Stimulated activated effector memory CD8-positive, alpha-beta T cell treated with anti-CD3 and anti-CD28 coated beads, Interleukin-12 subunit alpha, Interleukin-12 subunit beta, amount 100 ng/mL, for 72 hours (primary cell): ENCODE measurements around the gene RPS16.
A peak's percentile ranks its signal among the peaks of the same experiment; 100 is the strongest.

ENCODE experiments used
- ATAC-seq: fragments of 150-1000 bp; cut with Tn5 transposase; 2 replicates; pipeline ENCODE4 v1.10.0; 2021
- DNase-seq, 2 donors: peaks; one replicate each; pipeline ENCODE4 v3.0.0; 2021 to 2022; ENCODE audit warnings: low spot score in 2 of 2
- H3K27ac Mint-ChIP-seq: one replicate; pipeline ENCODE4 v1.8.0; 2022; ENCODE audit warnings: mild to moderate bottlenecking, mixed read lengths
- H3K36me3 Mint-ChIP-seq: one replicate; pipeline ENCODE4 v1.8.0; 2022; ENCODE audit warnings: mild to moderate bottlenecking, mixed read lengths
- H3K4me1 Mint-ChIP-seq: one replicate; pipeline ENCODE4 v1.8.0; 2022; ENCODE audit warnings: mixed read lengths
- H3K4me3 Mint-ChIP-seq: one replicate; pipeline ENCODE4 v1.8.0; 2022; ENCODE audit warnings: mild to moderate bottlenecking, mixed read lengths
- H3K9me3 Mint-ChIP-seq: one replicate; pipeline ENCODE4 v1.8.0; 2022; ENCODE audit warnings: mixed read lengths

RPS16 gene

DNA sequence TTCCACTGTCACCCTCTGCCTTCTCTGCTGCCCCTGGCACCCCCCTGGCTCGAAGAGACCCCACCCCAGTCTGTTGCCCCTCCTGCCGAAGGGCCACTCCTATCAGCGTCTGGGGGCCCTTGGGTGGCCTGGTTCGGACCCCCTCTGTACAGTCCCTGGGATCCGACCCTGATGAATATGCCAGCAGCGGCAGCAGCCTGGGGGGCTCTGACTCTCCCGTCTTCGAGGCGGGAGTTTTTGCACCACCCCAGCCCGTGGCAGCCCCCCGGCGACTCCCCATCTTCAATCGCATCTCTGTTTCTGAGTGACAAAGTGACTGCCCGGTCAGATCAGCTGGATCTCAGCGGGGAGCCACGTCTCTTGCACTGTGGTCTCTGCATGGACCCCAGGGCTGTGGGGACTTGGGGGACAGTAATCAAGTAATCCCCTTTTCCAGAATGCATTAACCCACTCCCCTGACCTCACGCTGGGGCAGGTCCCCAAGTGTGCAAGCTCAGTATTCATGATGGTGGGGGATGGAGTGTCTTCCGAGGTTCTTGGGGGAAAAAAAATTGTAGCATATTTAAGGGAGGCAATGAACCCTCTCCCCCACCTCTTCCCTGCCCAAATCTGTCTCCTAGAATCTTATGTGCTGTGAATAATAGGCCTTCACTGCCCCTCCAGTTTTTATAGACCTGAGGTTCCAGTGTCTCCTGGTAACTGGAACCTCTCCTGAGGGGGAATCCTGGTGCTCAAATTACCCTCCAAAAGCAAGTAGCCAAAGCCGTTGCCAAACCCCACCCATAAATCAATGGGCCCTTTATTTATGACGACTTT is 27.1 kb downstream of the RPS16 start:
- H3K9me3 Mint-ChIP-seq: no peaks in the 10 kb centered on the region
- peak overlapping the region; percentile 97 for H3K4me3 Mint-ChIP-seq
- no peak for ATAC-seq
- peak; percentile 36 to 72 for DNase-seq
- H3K4me1 Mint-ChIP-seq: peaks cover 53% of the 10 kb centered on the region
- H3K36me3 Mint-ChIP-seq: peaks cover 76% of the 10 kb centered on the region
- H3K27ac Mint-ChIP-seq: peak overlapping the region; percentile 100

DNA sequence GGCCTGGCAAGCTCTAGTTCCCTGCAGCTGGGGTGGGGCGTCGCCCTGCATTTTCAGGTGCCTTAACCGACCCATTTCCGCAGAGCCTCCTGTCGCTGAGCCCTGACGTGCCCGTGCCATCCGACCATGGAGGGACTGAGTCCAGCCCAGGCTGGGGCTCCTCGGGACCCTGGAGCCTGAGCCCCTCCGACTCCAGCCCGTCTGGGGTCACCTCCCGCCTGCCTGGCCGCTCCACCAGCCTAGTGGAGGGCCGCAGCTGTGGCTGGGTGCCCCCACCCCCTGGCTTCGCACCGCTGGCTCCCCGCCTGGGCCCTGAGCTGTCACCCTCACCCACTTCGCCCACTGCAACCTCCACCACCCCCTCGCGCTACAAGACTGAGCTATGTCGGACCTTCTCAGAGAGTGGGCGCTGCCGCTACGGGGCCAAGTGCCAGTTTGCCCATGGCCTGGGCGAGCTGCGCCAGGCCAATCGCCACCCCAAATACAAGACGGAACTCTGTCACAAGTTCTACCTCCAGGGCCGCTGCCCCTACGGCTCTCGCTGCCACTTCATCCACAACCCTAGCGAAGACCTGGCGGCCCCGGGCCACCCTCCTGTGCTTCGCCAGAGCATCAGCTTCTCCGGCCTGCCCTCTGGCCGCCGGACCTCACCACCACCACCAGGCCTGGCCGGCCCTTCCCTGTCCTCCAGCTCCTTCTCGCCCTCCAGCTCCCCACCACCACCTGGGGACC is 27.9 kb downstream of the RPS16 start:
- peak overlapping the region; percentile 100 for H3K27ac Mint-ChIP-seq
- peaks cover 82% of the 10 kb centered on the region for H3K36me3 Mint-ChIP-seq
- ATAC-seq (peak; percentile 1), DNase-seq (peak; percentile 41 to 84)
- H3K4me3 Mint-ChIP-seq: peak overlapping the region; percentile 97
- H3K4me1 Mint-ChIP-seq: peaks cover 54% of the 10 kb centered on the region
- H3K9me3 Mint-ChIP-seq: no peaks in the 10 kb centered on the region

GRCh38 chr19:39407410-39407659 is 28.4 kb downstream of the RPS16 start:
- Mint-ChIP-seq H3K36me3 (peaks cover 86% of the 10 kb centered on the region), H3K9me3 (no peaks in the 10 kb centered on the region), H3K27ac (peak overlapping the region; percentile 100), H3K4me3 (peak overlapping the region; percentile 97), H3K4me1 (peaks cover 58% of the 10 kb centered on the region)
- no peak for DNase-seq
- no peak for ATAC-seq

DNA sequence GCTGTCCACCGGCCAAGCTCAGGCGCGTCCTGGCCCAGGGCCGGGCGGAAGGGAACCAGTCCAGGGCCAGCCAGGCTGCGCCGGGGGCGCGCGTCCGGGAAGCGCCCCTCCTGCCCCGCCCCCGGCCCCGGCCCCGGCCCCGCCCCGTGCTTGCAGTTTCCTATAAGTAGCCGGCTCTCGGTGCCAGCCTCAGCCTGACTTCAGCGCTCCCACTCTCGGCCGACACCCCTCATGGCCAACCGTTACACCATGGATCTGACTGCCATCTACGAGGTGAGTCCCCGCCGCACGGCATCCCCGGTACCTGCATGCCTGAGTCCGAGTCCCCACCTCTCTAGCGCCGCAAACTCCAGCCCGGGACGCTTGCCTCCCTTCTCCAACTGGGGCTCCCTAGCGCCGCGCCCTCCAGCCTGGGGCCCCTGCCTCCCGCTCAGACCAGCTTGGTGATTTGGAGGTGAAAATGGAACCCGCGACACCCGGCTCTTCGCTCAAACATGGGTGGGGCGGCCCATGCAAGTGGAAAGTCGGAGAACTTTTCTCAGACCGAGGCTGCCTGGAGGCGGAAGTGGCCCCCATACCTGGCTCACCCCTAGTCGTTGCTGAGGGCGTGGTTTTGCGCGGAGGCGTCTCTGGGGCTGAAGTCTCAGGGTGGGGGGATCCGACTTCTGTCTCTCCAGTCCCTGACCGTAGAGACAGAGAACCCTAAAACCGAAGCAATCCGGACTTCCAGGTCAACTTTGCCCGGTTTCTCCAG is 28.9 kb downstream of the RPS16 start, which contains the start of gene ZFP36:
TSS of gene ZFP36 (plus strand) at position 192 of the 754 bp plus-strand sequence. CDS start at position 250, 58 bp downstream.
- ATAC-seq (peak; percentile 47), DNase-seq (peak; percentile 83 to 95)
- Mint-ChIP-seq H3K9me3 (no peaks in the 10 kb centered on the region), H3K4me3 (peak within 1 kb of the TSS; percentile 97), H3K27ac (peak within 1 kb of the TSS; percentile 100), H3K36me3 (peaks cover 86% of the 10 kb centered on the region), H3K4me1 (peaks cover 58% of the 10 kb centered on the region)

- Mint-ChIP-seq H3K9me3 (no peaks in the 10 kb centered on the region), H3K36me3 (peaks cover 86% of the 10 kb centered on the region), H3K4me1 (peaks cover 58% of the 10 kb centered on the region), H3K4me3 (peak overlapping the region; percentile 97), H3K27ac (peak overlapping the region; percentile 100)
- DNase-seq: peak in 1 of 2 donors; percentile 92
- peak; percentile 0 for ATAC-seq
Measured at GRCh38 chr19:39405958-39406655, 29.6 kb downstream of the RPS16 start.

GRCh38 chr19:39405261-39405957 is 30.3 kb downstream of the RPS16 start:
- H3K9me3 Mint-ChIP-seq: no peaks in the 10 kb centered on the region
- ATAC-seq (no peak), DNase-seq (no peak)
- peaks cover 56% of the 10 kb centered on the region for H3K4me1 Mint-ChIP-seq
- H3K27ac Mint-ChIP-seq: no peak overlapping the region
- peak overlapping the region; percentile 97 for H3K4me3 Mint-ChIP-seq
- peaks cover 80% of the 10 kb centered on the region for H3K36me3 Mint-ChIP-seq

DNA sequence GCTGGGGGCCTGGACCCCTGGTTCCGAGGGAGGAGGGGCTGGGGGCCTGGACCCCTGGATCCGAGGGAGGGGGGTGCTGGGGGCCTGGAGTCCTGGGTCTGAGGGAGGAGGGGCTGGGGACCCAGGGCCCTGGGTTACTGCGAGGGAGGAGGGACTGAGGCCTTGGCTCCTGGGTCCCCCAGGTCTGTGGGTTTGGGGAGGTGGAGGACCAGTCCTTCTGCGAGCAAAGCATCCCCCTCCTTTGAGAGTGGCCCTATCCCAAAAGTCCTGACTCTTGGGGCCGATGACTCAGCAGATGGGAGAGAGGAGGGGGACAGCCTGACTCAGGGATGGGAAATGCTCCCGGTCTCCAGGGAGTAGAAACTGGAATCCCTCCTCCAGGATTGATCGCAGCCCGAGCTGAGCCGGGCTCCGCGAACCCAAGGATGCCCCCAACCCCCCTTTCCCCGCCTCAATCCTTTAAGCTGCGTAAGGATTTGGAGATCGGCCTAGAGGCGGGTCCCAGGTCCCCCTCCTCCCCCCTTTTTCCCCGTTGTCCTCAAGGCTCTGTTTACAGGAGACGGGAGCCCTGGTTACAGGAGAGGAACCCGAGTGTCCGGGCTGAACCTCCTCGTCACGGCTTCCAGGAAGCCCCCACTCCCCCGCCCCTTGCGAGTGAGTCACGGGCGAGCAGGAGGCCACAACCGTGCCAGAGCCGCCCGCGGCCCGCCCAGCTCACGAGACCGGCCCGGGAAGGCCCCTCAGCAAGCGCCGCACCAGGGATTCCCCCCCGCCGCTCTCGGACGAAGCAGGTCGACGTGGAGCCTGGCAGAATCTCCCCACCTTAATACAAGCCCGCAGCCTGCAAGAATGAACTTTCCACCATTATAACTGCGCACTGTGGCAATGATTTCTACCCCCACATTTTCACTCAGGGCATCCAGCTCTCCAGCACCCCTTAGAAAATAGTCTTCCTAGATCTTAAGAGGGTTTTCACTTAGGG is 32.1 kb downstream of the RPS16 start:
- ATAC-seq (peak; percentile 41), DNase-seq (peak; percentile 80 to 96)
- H3K4me1 Mint-ChIP-seq: peaks cover 64% of the 10 kb centered on the region
- peak overlapping the region; percentile 98 for H3K27ac Mint-ChIP-seq
- peaks cover 72% of the 10 kb centered on the region for H3K36me3 Mint-ChIP-seq
- peak overlapping the region; percentile 97 for H3K4me3 Mint-ChIP-seq
- H3K9me3 Mint-ChIP-seq: no peaks in the 10 kb centered on the region

GRCh38 chr19:39402346-39403300 is 33.1 kb downstream of the RPS16 start:
- DNase-seq: peak; percentile 69 to 91
- H3K27ac Mint-ChIP-seq: peak overlapping the region; percentile 98
- H3K4me1 Mint-ChIP-seq: peaks cover 66% of the 10 kb centered on the region
- H3K36me3 Mint-ChIP-seq: peaks cover 63% of the 10 kb centered on the region
- H3K9me3 Mint-ChIP-seq: no peaks in the 10 kb centered on the region
- H3K4me3 Mint-ChIP-seq: peak overlapping the region; percentile 97
- ATAC-seq: peak; percentile 17

DNA sequence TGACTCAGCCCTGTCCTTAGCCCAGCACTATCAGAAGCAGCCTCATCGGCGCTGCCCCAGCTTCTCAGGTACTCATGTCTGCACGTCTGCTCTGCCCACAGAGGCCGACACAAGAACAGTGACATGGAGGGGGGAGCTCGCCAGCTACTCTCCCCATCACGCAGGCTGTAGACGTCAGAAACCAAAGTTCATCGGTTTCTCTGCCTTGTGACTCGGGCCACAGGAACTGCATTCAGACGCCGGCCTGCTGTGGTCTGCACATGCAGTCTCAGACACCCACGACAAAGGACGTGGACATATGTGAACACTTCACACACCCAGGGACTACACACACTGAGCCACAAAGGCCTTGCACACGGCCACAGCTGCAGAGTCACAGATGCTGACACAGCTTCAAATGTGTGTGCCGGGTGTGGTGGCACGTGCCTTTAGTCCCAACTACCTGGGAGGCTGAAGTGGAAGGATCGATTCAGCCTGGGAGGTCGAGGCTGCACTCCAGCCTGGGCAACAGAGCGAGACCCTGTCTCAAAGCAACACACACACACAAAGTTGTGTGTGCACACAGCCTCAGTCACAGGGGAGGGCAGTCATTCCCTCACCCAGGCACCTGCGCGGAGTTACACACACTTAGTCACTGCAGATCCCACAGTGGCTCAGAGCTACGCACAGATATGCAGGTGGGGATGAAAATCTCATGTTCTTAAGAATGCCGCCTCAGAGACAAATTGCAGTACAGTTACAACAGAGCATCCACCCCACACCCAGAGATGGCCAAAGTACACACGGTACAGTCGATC is 34.0 kb downstream of the RPS16 start:
- Mint-ChIP-seq H3K36me3 (peaks cover 61% of the 10 kb centered on the region), H3K4me1 (peaks cover 70% of the 10 kb centered on the region), H3K27ac (peak overlapping the region; percentile 98), H3K9me3 (no peaks in the 10 kb centered on the region), H3K4me3 (peak overlapping the region; percentile 97)
- peak; percentile 80 for ATAC-seq
- DNase-seq: peak; percentile 64 to 84

DNA sequence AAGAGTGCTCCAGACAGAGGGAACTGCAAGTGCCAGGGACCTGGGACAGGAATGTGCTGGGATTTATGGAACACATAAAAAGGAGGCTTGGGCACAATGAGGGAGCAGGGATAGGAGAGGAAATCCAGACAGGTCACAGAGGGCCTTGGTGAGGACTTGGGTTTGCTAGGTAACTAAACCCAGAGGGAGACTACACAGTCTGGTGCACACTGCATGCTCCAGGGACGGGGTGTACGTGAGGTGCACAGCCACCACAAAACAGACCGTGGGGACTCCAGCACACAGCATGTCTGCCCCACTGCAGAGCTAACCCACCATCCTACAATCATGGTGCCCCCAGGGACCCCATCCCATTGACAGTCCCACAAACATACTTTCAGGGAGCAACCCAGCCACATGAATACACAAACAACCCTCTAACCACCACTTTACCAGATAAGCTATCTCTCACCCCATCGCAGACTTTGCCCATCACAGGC is 34.6 kb downstream of the RPS16 start:
- DNase-seq: no peak
- Mint-ChIP-seq H3K27ac (peak overlapping the region; percentile 98), H3K9me3 (no peaks in the 10 kb centered on the region), H3K4me3 (peak overlapping the region; percentile 97), H3K4me1 (peaks cover 65% of the 10 kb centered on the region), H3K36me3 (peaks cover 61% of the 10 kb centered on the region)
- ATAC-seq: peak; percentile 6

- H3K36me3 Mint-ChIP-seq: peaks cover 67% of the 10 kb centered on the region
- H3K9me3 Mint-ChIP-seq: no peaks in the 10 kb centered on the region
- H3K27ac Mint-ChIP-seq: peak overlapping the region; percentile 67
- no peak for ATAC-seq
- peak overlapping the region; percentile 17 for H3K4me3 Mint-ChIP-seq
- DNase-seq: no peak
- H3K4me1 Mint-ChIP-seq: peaks cover 66% of the 10 kb centered on the region
Measured at GRCh38 chr19:39400061-39400460, 35.7 kb downstream of the RPS16 start.

DNA sequence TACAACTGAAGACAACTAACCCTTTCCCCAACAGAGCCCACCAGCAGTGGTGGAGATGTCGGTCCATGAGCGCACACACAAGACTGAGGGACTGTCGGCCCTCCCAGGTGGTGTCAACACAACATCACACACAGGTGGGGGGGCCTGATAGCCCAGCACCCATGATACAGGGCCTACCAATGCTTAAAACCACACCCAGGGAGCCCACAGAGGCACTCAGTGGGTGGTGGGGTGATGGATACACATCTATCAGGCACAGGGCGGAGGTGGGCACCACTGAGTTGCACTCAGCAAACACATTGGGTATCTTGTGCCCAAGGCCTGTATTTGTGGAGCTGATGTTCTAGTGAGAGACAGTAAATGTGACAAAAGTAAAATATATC is 36.1 kb downstream of the RPS16 start:
- Mint-ChIP-seq H3K36me3 (peaks cover 71% of the 10 kb centered on the region), H3K4me1 (peaks cover 67% of the 10 kb centered on the region), H3K9me3 (no peaks in the 10 kb centered on the region), H3K4me3 (peak overlapping the region; percentile 17), H3K27ac (peak overlapping the region; percentile 67)
- ATAC-seq (no peak), DNase-seq (no peak)
